HepG2 (cell line): Measurements from ENCODE around the gene SPRYD3. TPM values are rescaled to one million over a fixed set of nuclear protein-coding genes. Genes with fewer than 3 reads are reported as not detected.

Experiments used
- ATAD3A ChIP-seq: sonication (generic); formaldehyde crosslinking; IDR thresholded peaks from 2 replicates; pipeline ENCODE4 v1.4.0; 2020; ENCODE audit warnings: missing genetic modification reagents
- BRD4 ChIP-seq: sonication (generic); formaldehyde crosslinking; IDR thresholded peaks from 2 replicates; pipeline ENCODE4 v1.4.0; 2020; ENCODE audit warnings: missing genetic modification reagents
- ESRRA ChIP-seq: sonication (generic); formaldehyde crosslinking; IDR thresholded peaks from 2 replicates; pipeline ENCODE4 v1.5.1; 2020; ENCODE audit warnings: mild to moderate bottlenecking, low read depth, missing genetic modification reagents
- FOSL2 ChIP-seq: sonication (generic); formaldehyde crosslinking; IDR thresholded peaks from 2 replicates; pipeline ENCODE4 v1.4.0; 2020; ENCODE audit warnings: missing genetic modification reagents
- FOXA3 ChIP-seq: IDR thresholded peaks from 2 replicates; pipeline ENCODE4 v1.6.1; 2016; ENCODE audit warnings: missing genetic modification reagents, missing compliant biosample characterization
- HNF1B ChIP-seq: sonication (generic); formaldehyde crosslinking; IDR thresholded peaks from 2 replicates; pipeline ENCODE4 v1.5.1; 2020; ENCODE audit warnings: mild to moderate bottlenecking, moderate library complexity, missing genetic modification reagents
- IKZF5 ChIP-seq: IDR thresholded peaks from 2 replicates; pipeline ENCODE4 v1.6.1; 2018; ENCODE audit warnings: missing genetic modification reagents, mild to moderate bottlenecking, missing compliant biosample characterization
- JDP2 ChIP-seq: sonication (generic); formaldehyde crosslinking; IDR thresholded peaks from 2 replicates; pipeline ENCODE4 v1.8.1; 2022; ENCODE audit warnings: missing genetic modification reagents, borderline replicate concordance
- KDM6A ChIP-seq: IDR thresholded peaks from 2 replicates; pipeline ENCODE4 v1.6.1; 2016; ENCODE audit warnings: low read depth
- MAX ChIP-seq: IDR thresholded peaks from 2 replicates; pipeline ENCODE4 v1.6.1; 2012; ENCODE audit warnings: inconsistent platforms
- NFIB ChIP-seq: sonication (generic); formaldehyde crosslinking; IDR thresholded peaks from 2 replicates; pipeline ENCODE4 v1.9.0; 2021; ENCODE audit warnings: missing genetic modification reagents, mild to moderate bottlenecking, borderline replicate concordance
- NKX3-1 ChIP-seq: sonication (generic); formaldehyde crosslinking; IDR thresholded peaks from 2 replicates; pipeline ENCODE4 v1.5.0; 2020; ENCODE audit warnings: missing genetic modification reagents
- SALL1 ChIP-seq: sonication (generic); formaldehyde crosslinking; IDR thresholded peaks from 2 replicates; pipeline ENCODE4 v1.8.0; 2022; ENCODE audit warnings: mild to moderate bottlenecking, missing genetic modification reagents
- TARDBP ChIP-seq: sonication (generic); formaldehyde crosslinking; IDR thresholded peaks from 2 replicates; pipeline ENCODE4 v1.8.0; 2022; ENCODE audit warnings: mild to moderate bottlenecking, missing genetic modification reagents
- TCF7 ChIP-seq: sonication (generic); IDR thresholded peaks from 2 replicates; pipeline ENCODE4 v1.6.1; 2016; ENCODE audit warnings: antibody characterized with exemption, low read depth
- ZBTB7B ChIP-seq: sonication (generic); formaldehyde crosslinking; IDR thresholded peaks from 2 replicates; pipeline ENCODE4 v1.4.0; 2020; ENCODE audit warnings: missing genetic modification reagents
- ZFP36L1 ChIP-seq: sonication (generic); formaldehyde crosslinking; IDR thresholded peaks from 2 replicates; pipeline ENCODE4 v1.8.0; 2022; ENCODE audit warnings: mild to moderate bottlenecking, missing genetic modification reagents, moderate library complexity
- ZNF143 ChIP-seq: sonication (generic); formaldehyde crosslinking; IDR thresholded peaks from 2 replicates; pipeline ENCODE4 v1.4.0; 2020; ENCODE audit warnings: missing genetic modification reagents
- ZNF33B ChIP-seq: sonication (generic); formaldehyde crosslinking; IDR thresholded peaks from 2 replicates; pipeline ENCODE4 v1.5.1; 2020; ENCODE audit warnings: mild to moderate bottlenecking, missing genetic modification reagents
- ZNF609 ChIP-seq: sonication (generic); formaldehyde crosslinking; IDR thresholded peaks from 2 replicates; pipeline ENCODE4 v1.4.0; 2020; ENCODE audit warnings: mild to moderate bottlenecking, missing genetic modification reagents, borderline replicate concordance
- ZNF614 ChIP-seq: IDR thresholded peaks from 2 replicates; pipeline ENCODE4 v1.6.1; 2018; ENCODE audit warnings: missing biosample characterization, missing genetic modification reagents, inconsistent platforms, borderline replicate concordance
- ZNF746 ChIP-seq: sonication (generic); formaldehyde crosslinking; IDR thresholded peaks from 2 replicates; pipeline ENCODE4 v1.8.0; 2022; ENCODE audit warnings: mild to moderate bottlenecking, missing genetic modification reagents
- ZNF777 ChIP-seq: sonication (generic); formaldehyde crosslinking; IDR thresholded peaks from 2 replicates; pipeline ENCODE4 v1.4.0; 2020; ENCODE audit warnings: missing genetic modification reagents
- polyA plus RNA-seq, 8 experiments: library from polyadenylated mRNA; depleted of rRNA in 3 of 8; stranded (reverse) in 7 of 8; unstranded in 1 of 8; fragments of >200 nt; fragmentation: Illumina TruSeq in 4 of 8; extraction: Trizol in 4 of 8; gene quantifications; 2 replicates each; pipeline versions ENCODE4 v1.2.1 to v1.2.3, GENCODE V29; 2011 to 2016; ENCODE audit warnings: low read depth in 4 of 8, missing spikeins in 1 of 8, mixed read lengths in 1 of 8; ENCODE audit not compliant: insufficient read depth in 1 of 8
- total RNA-seq, 5 experiments: library from RNA; depleted of rRNA; stranded (reverse); fragments of >200 nt; fragmentation: Illumina TruSeq; extraction: Trizol; gene quantifications; 2 replicates each; pipeline ENCODE4 v1.2.3, GENCODE V29; 2016; ENCODE audit warnings: low read depth in 1 of 5

The SPRYD3 gene
- total and polyA plus RNA-seq, 2 of the 13 experiments (the other 11 are each of a cell fraction or from before 2014, with no cell fraction given), result 9.0 to 9.2 TPM

- TF ChIP-seq ESRRA (CRISPR knock-in tag) (peak; percentile 93), BRD4 (CRISPR knock-in tag) (0 out of 2 replicates have a peak, but pooled peaks have one; percentile 28), ZNF614 (CRISPR knock-in tag) (0 out of 2 replicates have a peak, but pooled peaks have one; percentile 44), ZNF143 (0 out of 2 replicates have a peak, but pooled peaks have one; percentile 38), ZNF746 (peak; percentile 61; the same call in 1 of the 2 replicates), ATAD3A (CRISPR knock-in tag) (no peak), NKX3-1 (0 out of 2 replicates have a peak, but pooled peaks have one; percentile 37), SALL1 (CRISPR knock-in tag) (peak; percentile 80), FOXA3 (CRISPR knock-in tag) (peak; percentile 78), ZNF609 (CRISPR knock-in tag) (peak; percentile 86), ZNF777 (0 out of 2 replicates have a peak, but pooled peaks have one; percentile 12), MAX (peak; percentile 64; the same call in 1 of the 2 replicates), JDP2 (no peak), TARDBP (CRISPR knock-in tag) (no peak; the same call in none of the 2 replicates), TCF7 (peak; percentile 90), ZFP36L1 (CRISPR knock-in tag) (no peak), ZBTB7B (0 out of 2 replicates have a peak, but pooled peaks have one; percentile 24), NFIB (CRISPR knock-in tag) (no peak), KDM6A (peak; percentile 66), ZNF33B (CRISPR knock-in tag) (no peak), FOSL2 (CRISPR knock-in tag) (peak; percentile 46; the same call in 1 of the 2 replicates), IKZF5 (CRISPR knock-in tag) (peak; percentile 62; the same call in 1 of the 2 replicates), HNF1B (CRISPR knock-in tag) (0 out of 2 replicates have a peak, but pooled peaks have one; percentile 30)
These were observed 24.7 kb upstream of the SPRYD3 start (continued) for GRCh38 chr12:53103860-53104305.
